RPMI7951 (cell line): Measurements from ENCODE around the gene RIBC1. TPM values are rescaled to one million over a fixed set of nuclear protein-coding genes. Genes with fewer than 3 reads are reported as not detected.
"Not testable (repeated sequence)": the region's sequence is repeated elsewhere in the genome, so short reads cannot be mapped to it uniquely, and the experiment has no call there.

Source experiments
- DNase-seq: peaks from one replicate; pipeline ENCODE4 v3.0.0-alpha.2; 2012; ENCODE audit warnings: low read depth
- total RNA-seq: library from RNA; depleted of rRNA; stranded (reverse); fragments of >200 nt; shearing (Covaris generic); gene quantifications from 2 replicates; pipeline ENCODE4 v1.2.3, GENCODE V29; 2014; rRNA removed

The RIBC1 gene
- total RNA-seq, result 1.1 and 1.6 TPM in 2 replicates

GRCh38 chrX:53422861-53423306 is at the start of gene RIBC1:
TSS of gene RIBC1 (plus strand) at chrX:53422873. CDS start at chrX:53426277, 3,404 bp downstream.
- no peak for DNase-seq

GRCh38 chrX:53373307-53373706 is 49.4 kb upstream of the RIBC1 start:
- no peak for DNase-seq

GRCh38 chrX:53374222-53374820 is 48.4 kb upstream of the RIBC1 start:
- DNase-seq, result peak; percentile 8

- DNase-seq, result no peak
These were observed 47.8 kb upstream of the RIBC1 start for GRCh38 chrX:53374923-53375322.

- DNase-seq, result no peak
These were observed 45.8 kb upstream of the RIBC1 start for GRCh38 chrX:53376888-53377287.

GRCh38 chrX:53377464-53377863 is 45.2 kb upstream of the RIBC1 start:
- no peak for DNase-seq

GRCh38 chrX:53379008-53379710 is 43.5 kb upstream of the RIBC1 start:
- DNase-seq, result no peak

GRCh38 chrX:53379747-53380146 is 42.9 kb upstream of the RIBC1 start:
- no peak for DNase-seq

GRCh38 chrX:53383376-53384076 is 39.1 kb upstream of the RIBC1 start:
- DNase-seq, result no peak

GRCh38 chrX:53395605-53396298 is 26.9 kb upstream of the RIBC1 start:
- DNase-seq, result no peak

GRCh38 chrX:53398216-53398615 is 24.5 kb upstream of the RIBC1 start:
- no peak for DNase-seq

GRCh38 chrX:53403535-53403934 is 19.1 kb upstream of the RIBC1 start:
- no peak for DNase-seq

GRCh38 chrX:53412446-53412845 is 10.2 kb upstream of the RIBC1 start:
- DNase-seq, result no peak

GRCh38 chrX:53420351-53420750 is 2.3 kb upstream of the RIBC1 start:
- DNase-seq, result not testable (repeated sequence)

GRCh38 chrX:53421125-53421524 is 1.5 kb upstream of the RIBC1 start:
- DNase-seq, result no peak

- no peak for DNase-seq
These were observed 944 bp upstream of the RIBC1 start for GRCh38 chrX:53421772-53422085.

GRCh38 chrX:53422086-53422860 is 400 bp upstream of the RIBC1 start, which contains the start of gene SMC1A:
TSS of gene SMC1A (minus strand) at chrX:53422654. CDS start at chrX:53422600, 54 bp downstream.
- peak; percentile 97 for DNase-seq

- no peak for DNase-seq
These were observed 7.1 kb downstream of the RIBC1 start for GRCh38 chrX:53429755-53430154.

GRCh38 chrX:53430231-53430630 is 7.6 kb downstream of the RIBC1 start:
- DNase-seq, result no peak

- DNase-seq, result peak; percentile 87
These were observed 11.3 kb downstream of the RIBC1 start, which contains the start of gene HSD17B10 for GRCh38 chrX:53433651-53434639. TSS of gene HSD17B10 (minus strand) at chrX:53434370. CDS start at chrX:53434345, 25 bp downstream.
